ENCODE measurements around the gene MBNL3.
"Not testable (repeated sequence)": the region's sequence is repeated elsewhere in the genome, so short reads cannot be mapped to it uniquely, and the experiment has no call there.

The MBNL3 gene

DNA sequence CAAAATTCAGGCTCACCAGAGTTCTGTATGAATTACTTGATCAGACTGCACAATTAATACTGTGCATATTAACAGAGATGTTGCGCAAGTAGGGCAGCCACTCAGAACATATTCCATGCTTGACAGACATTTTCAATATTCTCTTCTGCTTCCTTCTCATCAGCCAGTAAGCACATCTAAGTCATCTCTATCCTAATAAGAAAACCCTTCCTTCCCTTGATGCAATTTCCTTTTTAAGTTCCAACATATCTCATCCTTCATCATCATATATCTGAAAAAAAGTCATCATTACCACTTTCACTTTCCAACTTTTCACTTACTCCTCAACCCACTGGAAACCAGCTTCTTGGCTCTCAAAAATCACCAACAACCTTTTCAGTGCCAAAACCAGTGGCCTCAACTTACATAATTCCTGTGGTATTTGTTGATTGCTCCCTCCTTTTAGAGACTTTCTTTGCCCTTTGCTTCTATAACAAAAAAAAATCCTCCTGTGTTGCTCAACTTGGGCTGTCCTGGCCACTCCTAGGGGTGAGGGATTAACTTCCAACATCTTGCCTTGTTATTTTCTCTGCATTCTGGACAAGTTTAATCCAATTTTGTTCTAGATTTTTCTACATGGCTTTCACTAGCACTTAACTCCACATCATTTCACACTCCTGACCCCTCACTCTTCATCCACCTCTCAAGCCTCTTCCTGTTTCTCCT is 14.1 kb downstream of the MBNL3 start:
- DNase-seq: peak in 1 of 2 donors; percentile 22

DNA sequence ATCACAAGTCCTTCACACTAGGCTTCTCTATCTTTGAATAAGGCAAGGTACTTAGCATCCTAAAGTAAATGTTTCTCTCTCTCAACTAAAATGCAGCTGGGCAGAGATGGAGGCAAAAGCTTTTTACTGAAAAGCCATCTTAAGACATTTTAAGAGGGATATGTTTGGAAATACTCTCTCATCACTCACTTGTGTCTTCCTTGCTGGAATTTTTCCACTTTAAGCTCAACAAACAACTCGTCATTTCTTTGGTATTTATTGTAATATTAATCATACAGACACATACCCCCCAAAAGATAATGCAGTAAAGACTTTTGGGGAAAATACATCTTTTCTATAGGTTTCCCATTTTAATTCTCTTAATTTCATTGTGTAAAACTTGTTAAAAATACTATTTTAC is 16.4 kb downstream of the MBNL3 start:
- DNase-seq: no peak

DNA sequence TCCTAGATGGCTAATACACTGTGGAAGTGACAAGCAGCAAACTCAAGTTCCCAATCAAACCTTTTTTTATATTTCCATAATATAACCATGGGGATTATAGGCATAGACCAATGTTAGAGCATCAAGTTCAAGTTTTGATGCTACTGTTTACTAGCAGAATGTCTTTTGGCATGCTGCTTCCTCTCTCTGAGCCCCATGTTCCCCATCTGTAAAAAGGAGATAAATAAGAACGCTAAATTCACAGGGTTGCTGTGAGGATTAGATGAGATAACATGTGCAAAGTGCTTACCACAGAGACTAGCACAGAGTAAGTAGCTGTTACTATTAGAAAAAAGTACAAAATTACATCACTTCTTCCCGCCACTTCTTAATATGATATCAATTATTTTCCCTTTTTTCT is 18.0 kb downstream of the MBNL3 start:
- no peak for DNase-seq

DNA sequence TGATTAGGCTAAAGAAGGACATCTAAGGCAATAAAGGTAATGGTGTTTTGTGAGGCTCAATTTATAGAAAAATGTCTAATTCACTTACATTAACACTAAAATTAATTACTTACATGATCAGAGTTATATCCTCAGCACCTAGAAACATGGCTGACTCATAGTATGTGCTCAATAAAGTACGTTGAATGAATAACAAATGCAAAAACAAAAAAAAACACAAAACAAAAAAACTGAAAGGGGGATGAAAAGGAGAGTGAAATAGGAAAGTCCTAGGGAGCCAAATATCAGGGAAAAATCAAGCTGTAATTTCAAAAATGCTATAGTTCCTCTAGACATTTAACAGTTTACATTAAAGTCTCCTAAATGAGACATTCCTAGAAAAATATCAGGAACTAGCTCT is 18.7 kb downstream of the MBNL3 start:
- DNase-seq: no peak

DNA sequence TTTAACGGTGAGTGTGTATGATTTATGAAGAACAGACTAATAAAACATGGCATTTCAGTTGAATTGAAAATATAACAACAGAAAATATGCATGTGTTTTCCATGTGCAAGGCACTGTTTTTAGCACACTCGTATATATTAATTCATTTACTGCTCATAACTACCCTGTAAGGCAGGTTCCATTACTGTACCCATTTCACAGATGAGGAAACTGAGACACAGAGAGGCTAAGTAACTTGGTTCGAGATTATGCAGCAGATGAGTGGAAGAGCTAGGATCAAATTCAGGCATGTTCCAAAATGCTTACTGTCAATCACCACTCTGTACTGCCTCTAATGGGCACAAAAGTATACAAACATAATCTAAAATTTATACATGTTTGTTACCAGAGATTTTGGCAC is 20.4 kb downstream of the MBNL3 start:
- no peak for DNase-seq

DNA sequence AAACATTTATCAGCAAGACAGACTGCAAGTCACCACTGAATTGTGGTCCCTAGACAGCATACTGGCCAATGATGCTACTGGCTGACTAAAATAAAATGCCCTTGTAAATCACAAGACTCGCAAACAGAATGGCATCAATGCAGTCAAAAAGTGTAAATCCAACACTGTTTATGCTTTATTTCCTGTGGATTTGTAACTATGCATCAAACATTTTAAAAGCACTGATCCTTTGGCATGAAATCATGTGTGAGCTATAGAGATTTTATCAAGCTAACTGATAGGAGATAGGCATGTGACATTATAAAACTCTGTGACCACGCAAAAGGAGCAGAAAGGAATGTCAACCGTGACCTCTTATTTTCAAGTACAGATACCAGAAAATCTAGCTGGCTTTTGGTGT is 20.8 kb downstream of the MBNL3 start:
- DNase-seq: no peak

DNA sequence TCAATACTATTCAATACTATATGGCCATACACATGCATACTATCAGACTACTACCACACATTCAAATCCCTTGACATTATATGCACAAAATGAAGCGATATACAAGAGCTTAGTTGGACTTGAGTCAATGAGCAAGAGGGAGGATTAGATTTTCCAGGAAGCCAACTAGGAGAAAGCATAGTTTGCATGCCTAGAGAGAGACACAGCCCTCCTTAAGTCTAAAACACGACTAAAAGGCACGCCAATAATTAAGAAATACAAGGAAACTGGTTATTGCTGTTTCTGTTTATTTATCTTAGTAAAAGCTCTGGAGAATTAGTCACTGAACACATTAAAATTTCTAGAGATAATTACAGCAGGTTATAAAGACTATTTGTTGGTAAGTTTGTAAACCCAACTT is 21.8 kb downstream of the MBNL3 start:
- DNase-seq: no peak

DNA sequence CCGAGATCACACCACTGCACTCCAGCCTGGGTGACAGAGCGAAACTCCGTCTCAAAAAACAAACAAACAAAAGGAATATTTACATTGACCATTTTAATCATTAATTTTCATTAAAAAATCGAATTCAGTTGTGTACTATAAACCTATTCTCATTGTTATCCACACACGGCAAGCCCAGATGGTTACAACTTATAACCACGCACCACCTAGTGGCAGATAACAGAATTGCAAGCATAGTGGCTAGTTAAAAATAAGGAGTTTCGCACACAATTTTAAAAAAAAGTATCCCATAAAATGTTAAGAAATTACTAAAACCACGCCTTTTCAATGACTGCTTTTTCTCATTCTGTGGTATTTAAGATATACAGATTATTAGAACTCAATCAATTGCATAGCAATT is 25.4 kb downstream of the MBNL3 start:
- DNase-seq: peak; percentile 53 to 56

DNA sequence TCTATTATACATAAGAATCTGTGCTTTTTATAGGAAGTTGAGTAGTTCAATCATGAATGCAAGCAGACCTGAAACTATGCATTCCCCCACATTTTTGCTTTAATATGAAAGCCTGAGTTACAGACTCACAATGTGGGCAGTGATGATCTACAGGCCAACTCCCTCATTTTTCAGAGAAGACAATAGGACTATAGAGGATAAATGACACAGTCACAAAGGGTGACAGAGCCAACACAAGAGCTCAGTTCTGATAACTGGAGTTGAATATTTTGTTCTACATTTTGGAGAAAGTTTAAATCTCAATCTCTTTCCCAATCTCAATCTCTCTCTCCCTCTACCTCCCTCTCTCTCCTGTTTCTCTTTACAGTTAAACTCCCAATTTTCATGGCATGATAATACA is 27.0 kb downstream of the MBNL3 start:
- DNase-seq: no peak

DNA sequence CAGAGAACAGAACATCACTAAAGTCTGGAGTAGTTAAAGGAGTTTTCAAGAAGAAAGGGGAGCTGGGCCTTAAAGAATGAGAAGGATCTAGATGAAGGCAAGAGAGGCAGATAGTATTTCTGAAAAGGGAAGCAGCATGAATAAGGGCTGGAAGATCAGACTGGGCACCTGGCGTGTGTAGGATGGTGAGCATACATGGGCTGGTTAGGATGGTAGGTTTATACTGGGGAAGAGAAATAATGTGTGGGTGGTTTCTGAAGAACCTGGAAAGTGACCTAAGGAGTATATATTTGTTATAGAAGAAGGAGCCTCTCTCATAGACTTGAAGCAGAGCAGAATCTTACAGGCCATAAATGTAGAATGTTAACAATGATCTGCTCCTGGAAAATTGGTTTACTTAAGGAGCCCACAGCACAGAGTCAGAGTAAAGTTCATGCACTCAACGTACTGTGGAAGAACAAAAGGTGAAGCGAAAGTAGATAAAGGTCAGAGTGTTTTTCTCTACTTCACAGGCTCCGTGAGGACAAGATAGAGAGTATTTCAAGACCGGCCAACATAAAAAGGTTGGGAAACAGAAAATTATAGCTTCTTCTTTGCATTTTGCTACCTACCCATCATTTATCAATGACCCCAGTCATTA is 35.8 kb downstream of the MBNL3 start:
- DNase-seq: no peak

DNA sequence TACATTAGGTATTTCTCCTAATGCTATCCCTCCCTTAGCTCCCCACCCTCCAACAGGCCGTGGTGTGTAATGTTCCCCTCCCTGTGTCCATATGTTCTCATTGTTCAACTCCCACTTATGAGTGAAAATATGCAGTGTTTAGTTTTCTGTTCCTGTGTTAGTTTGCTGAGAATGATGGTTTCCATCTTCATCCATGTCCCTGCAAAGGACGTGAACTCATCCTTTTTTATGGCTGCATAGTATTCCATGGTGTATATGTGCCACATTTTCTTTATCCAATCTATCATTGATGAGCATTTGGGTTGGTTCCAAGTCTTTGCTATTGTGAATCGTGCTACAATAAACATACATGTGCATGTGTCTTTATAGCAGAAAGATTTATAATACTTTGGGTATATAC is 42.9 kb downstream of the MBNL3 start:
- DNase-seq: not testable (repeated sequence)

DNA sequence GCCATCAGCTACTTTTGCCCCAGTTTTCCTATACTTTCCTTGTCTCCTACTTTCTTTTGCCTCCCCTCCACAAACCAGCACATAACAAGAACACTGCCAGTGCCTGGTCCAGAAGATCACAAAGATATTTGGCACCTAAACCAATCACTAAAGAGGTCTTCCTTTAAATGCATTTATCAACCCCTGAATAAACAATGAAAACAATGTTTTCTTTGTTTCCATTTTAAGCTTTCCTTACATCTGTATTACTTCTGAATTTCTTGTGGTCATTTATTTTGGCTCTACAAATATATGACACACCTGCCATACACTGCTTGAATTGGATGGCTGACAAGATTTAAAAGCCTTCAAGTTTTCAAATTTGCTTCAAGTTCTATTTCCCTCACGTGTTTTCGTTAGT is 43.9 kb downstream of the MBNL3 start:
- no peak for DNase-seq

DNA sequence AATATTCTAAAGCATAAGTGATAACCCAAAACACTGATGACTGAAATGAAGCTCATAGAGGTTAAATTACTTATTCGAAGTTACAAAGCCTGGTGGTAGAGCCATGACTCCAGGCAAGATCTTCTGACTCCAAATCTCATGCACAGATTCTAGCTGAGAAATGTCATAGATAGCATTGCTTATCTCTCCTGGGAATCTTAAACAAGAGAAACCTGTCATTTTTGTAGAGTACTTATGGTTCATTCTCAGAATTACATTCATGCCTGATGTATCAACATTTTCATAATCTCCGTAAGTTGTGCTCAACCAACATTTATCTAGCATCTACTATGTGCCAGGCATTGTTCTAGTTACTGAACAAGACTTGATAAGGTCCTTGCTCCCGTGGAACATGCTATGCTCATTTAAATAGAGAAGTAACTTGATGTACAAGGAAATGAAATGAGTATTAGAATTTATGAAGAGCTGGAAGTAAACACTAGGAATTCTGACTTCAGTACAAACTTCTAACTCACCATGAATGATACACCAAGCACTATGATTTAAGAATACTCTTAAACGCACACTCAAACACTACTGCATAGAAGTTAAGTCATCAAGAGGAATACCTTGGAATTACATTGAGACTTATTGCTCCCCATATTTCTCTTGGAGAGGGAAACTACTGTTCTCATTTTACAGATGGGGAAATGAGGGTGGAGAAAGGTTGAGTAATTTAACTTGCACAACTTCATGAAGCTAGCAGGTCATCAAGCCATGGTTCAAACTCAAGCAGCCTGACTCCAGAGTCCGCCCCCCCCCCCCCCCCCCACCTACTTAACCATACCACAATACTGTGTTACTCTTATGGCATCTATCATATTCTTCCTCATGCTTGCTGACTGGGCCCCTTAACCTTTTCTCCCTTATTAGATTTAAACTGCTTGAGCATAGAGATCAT is 45.4 kb downstream of the MBNL3 start:
- DNase-seq: peak; percentile 67 to 82

DNA sequence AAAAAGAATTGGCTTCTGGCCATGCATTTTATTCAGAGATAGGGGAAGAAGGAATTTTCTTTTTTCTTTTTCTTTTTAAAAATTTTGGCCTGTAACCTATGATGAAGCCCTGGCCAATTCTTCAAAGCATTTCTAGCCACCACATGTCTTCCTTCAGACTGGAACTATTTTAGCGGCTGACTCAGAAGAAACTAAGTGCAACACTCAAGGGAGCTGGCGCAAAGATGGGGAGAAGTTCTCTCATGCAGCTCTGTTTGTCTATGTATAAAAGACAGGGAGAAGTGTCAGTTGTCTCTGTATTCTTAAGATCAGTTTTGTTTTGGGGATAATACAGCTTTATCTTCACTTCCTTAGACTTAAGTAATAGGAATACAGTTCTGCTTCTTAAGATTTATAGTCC is 46.1 kb downstream of the MBNL3 start:
- peak; percentile 49 for DNase-seq

DNA sequence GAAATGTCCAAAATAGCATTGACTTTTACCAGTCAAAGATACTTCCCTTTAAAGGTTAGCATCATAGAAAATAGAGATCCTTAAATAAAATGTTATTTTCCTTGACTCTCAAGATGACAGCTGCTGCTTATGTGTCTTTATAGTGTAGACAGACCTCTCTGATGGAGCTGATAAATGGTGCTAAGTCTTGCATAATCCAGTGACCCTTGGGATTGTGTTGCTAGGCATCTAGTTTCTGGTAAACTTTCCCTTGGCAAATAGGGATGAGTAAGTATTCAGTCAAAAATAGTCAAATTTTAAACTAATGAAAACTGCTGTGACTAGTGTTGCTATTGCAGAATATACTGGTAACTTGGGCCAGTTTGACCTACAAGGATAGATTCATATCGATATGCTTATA is 53.6 kb downstream of the MBNL3 start:
- no peak for DNase-seq

DNA sequence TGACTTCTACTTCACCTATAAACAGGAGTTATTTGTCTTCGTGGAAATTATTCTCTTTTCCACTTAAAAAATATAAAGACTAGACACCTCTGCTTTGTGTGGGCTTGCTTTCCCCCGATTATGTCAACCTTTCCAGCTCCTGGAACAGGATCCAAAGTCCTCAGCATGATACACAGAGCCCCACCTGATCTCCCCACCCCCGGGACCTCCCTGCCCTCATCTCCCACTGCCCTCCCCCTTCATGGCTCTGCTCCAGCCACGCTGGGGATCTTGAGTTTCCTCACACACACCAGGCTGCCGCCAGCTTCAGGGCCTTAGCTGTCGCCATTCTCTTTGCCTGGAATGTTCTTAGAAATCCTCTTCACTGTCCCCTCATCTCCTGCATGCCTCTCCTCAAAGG is 55.3 kb downstream of the MBNL3 start:
- DNase-seq: no peak

DNA sequence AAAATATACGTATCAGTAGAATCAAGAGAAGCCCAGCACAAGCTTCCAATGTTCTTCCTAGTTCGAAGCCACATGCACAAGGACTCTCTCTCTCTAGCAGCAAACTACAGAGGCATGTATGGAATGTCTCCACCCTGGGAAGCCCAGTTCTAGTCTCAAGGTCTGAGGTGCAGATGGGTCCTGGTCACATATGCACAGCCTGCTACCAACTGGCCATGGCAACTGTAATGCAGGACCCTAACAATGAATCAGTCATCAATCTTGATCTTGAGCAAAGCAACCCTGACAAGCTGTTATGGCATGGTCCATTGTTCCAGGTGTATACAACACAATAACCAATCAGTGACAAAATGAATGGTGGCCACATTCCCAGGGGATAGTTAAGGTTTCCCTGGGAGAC is 55.8 kb downstream of the MBNL3 start:
- no peak for DNase-seq

DNA sequence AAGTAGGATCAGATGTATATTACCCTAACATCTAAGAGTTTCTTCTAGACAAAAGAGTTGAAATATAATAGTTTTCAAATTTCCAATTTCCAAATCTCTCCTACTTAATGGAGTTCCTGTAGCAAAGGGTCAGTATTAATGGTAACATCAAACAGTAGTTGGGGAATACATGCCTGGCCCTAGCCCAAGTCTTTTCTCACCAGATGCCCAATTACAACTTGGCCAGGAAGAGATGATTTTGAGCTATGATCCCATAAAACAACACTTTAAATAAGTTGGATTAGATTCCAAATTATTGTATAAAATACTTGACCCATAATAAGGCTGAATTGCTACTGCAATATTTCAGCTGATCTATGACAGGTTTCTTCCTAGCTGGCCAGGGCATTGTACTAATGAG is 59.9 kb downstream of the MBNL3 start:
- no peak for DNase-seq

DNA sequence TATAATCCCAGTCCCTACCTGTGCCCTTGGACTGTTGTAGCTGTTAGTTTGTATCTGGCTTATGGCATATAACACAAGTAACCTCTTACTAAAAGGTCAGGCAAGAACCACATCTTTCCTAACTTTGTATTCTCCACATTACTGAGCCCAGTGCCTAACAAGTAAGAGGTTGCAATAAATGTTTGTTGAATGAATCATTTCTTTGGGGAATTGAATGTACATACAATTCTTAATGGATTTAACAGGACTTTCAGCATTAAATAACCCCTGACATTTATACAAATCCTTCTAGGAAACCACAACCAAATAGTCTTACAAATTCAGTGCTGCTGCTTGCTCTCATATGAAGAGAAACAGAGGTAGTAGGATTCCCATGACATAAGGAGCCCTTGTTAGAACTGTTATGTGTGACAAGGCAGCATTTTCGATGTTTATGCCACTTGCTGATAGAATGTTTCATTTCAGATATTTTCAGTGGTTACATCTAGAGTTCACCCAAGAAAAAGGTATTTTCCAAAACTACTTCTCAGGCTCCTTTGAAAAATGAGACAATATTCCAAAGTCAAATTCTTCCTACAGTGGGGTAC is 62.0 kb downstream of the MBNL3 start:
- no peak for DNase-seq

DNA sequence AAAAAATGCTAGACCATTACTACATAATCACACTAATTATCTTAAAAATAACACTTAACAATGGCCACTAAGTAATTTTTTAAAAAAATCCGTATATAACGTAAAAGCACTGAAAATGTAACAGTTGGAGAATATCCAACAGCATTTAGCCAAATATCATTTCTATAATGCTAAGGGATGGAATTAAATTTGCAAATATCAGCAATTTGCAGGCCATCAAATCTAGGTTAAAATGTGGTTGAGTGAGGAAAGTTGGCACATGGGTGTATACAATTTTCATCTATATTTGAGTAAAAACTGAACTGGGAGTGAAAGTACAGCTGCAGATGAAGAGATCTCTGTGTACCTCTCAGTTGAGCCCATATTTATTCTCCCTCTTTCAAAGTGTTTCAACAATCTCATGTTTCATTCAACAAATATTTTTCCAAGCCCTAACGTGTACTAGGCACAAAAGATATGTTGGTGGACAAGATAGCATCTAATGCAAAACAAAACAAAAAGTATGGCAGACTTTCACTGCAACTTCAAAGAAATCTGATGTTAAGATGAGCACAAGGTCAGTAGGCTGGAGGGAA is 63.0 kb downstream of the MBNL3 start:
- DNase-seq: no peak

DNA sequence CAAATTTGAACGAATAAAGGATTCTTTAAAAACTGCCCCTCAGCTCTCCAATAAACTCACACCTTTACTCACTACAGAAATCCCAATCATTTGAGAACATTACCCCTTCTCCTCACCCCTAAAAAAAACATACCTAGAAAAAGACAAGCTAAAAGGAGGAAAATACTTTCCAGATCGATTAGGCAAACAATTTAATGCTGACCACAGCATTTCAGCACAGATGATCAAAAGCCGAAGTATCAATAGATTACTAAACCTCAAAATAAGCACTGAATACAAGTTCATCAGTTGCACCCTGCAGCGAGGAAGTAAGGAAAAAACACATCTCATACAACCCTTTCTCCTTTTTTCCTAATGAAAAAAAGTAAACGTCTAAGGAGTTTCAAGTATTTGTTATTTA is 65.5 kb downstream of the MBNL3 start:
- DNase-seq: no peak

DNA sequence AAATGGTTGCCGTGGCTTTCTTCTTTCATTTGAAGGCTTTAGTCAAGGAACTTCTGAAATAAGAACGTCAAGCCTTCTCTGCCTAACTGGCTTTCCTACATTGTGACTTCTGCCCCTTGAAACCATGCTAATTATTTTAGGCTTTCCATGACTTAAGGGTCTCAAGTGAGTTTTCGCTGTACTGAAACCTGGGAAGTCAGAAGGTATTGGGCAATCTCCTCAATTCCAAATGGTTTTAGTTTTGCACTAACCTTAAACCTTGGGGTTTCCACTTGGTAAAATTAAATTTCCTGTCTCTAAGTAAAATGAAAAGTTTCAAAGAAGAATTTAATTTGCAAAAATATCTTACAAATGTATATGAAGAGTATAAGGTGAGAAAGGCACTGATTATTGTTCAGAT is 73.8 kb downstream of the MBNL3 start:
- no peak for DNase-seq

DNA sequence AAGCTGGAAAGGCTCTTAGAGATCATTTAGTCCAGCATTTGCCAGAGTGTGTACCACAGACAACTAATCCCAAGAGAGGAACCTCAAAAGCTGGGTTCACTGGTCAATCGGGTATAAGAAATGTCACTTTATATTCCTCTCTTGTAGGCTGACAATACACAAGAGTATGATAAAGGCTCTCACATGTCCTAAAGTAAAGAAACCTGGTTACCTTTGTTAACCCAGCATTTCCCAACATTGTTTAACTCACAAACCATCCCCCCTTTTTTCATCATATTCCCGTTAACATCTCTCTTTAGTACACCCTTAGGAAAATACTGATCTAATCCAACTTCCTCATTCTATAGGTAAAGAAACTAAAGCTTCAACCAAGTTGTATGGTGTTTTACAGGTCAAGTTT is 74.4 kb downstream of the MBNL3 start:
- DNase-seq: no peak
